AG09319 (cell line): ENCODE measurements around the gene CLDN6.

Experiments used
- DNase-seq: peaks from one replicate; pipeline ENCODE4 v3.0.0-alpha.2; 2010; ENCODE audit warnings: low read depth; ENCODE audit errors: extremely low read depth
- CTCF ChIP-seq: IDR thresholded peaks from 2 replicates; pipeline ENCODE4 v1.5.1; 2011; ENCODE audit warnings: low read depth, mild to moderate bottlenecking, inconsistent platforms, low read length, moderate library complexity

Gene CLDN6

GRCh38 chr16:3012828-3013420 lies 5.1 kb downstream of the CLDN6 start, which contains the start of gene CLDN9:
Gene CLDN9 (plus strand): TSS chr16:3012923. CDS start chr16:3013363, 440 bp downstream.
- TF ChIP-seq CTCF: no peak
- DNase-seq: no peak

- no peak for DNase-seq
- TF ChIP-seq CTCF: no peak
Observed at GRCh38 chr16:3012246-3012645, 5.7 kb downstream of the CLDN6 start.

- no peak for TF ChIP-seq CTCF
- DNase-seq: no peak
Observed at GRCh38 chr16:3010510-3010909, 7.5 kb downstream of the CLDN6 start.

- no peak for TF ChIP-seq CTCF
- DNase-seq: no peak
Observed at GRCh38 chr16:3009568-3010390, 8.2 kb downstream of the CLDN6 start.

GRCh38 chr16:3008690-3009037 lies 9.3 kb downstream of the CLDN6 start:
- DNase-seq: no peak
- no peak for TF ChIP-seq CTCF

- no peak for DNase-seq
- no peak for TF ChIP-seq CTCF
Observed at GRCh38 chr16:3007957-3008689, 9.9 kb downstream of the CLDN6 start.
